ENCODE results near the gene DONSON.

GRCh38 chr21:33541105-33541711 is 47.3 kb downstream of the DONSON start:
- TF ChIP-seq, protein P1, sequence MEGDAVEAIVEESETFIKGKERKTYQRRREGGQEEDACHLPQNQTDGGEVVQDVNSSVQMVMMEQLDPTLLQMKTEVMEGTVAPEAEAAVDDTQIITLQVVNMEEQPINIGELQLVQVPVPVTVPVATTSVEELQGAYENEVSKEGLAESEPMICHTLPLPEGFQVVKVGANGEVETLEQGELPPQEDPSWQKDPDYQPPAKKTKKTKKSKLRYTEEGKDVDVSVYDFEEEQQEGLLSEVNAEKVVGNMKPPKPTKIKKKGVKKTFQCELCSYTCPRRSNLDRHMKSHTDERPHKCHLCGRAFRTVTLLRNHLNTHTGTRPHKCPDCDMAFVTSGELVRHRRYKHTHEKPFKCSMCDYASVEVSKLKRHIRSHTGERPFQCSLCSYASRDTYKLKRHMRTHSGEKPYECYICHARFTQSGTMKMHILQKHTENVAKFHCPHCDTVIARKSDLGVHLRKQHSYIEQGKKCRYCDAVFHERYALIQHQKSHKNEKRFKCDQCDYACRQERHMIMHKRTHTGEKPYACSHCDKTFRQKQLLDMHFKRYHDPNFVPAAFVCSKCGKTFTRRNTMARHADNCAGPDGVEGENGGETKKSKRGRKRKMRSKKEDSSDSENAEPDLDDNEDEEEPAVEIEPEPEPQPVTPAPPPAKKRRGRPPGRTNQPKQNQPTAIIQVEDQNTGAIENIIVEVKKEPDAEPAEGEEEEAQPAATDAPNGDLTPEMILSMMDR (IDR thresholded peaks at IDR 0.05) = no peak
- no peak for TF ChIP-seq ZFX (IDR thresholded peaks at IDR 0.05; ENCODE audit: borderline replicate concordance)
